Natural killer cell (primary cell): Measurements from ENCODE around the gene ASB14. TPM values are rescaled to one million over a fixed set of nuclear protein-coding genes. Genes with fewer than 3 reads are reported as not detected.

Experiments used
- ATAC-seq, 3 donors: fragments of 150-1000 bp in 2 of 3; fragments of 200-7000 bp in 1 of 3; cut with Tn5 transposase; 1 replicate in 1 of 3; 2 replicates in 2 of 3; pipeline ENCODE4 v1.10.0; 2021; ENCODE audit warnings: mild to moderate bottlenecking in 2 of 3, moderate library complexity in 2 of 3
- DNase-seq, 2 donors: peaks; one replicate each; pipeline versions ENCODE4 v3.0.0 to v3.0.0-alpha.2; 2013 to 2021; ENCODE audit warnings: mixed read lengths in 1 of 2
- H3K27ac ChIP-seq: one replicate; pipeline ENCODE4 v1.5.1; 2013; ENCODE audit warnings: mild to moderate bottlenecking, low read length
- H3K27me3 ChIP-seq: one replicate; pipeline ENCODE4 v1.6.1; 2013; ENCODE audit warnings: low read length; ENCODE audit not compliant: control insufficient read depth, insufficient read depth
- H3K36me3 ChIP-seq: one replicate; pipeline ENCODE4 v1.6.1; 2013; ENCODE audit warnings: low read length; ENCODE audit not compliant: control insufficient read depth, insufficient read depth
- H3K4me1 ChIP-seq: one replicate; pipeline ENCODE4 v1.6.1; 2013; ENCODE audit warnings: low read length; ENCODE audit not compliant: control insufficient read depth, insufficient read depth
- H3K4me3 ChIP-seq: one replicate; pipeline ENCODE4 v1.5.1; 2013; ENCODE audit warnings: low read length
- H3K9me3 ChIP-seq: one replicate; pipeline ENCODE4 v1.6.1; 2013; ENCODE audit warnings: low read length; ENCODE audit not compliant: control insufficient read depth, insufficient read depth
- H3K27ac Mint-ChIP-seq, 2 donors: one replicate each; pipeline ENCODE4 v1.8.0; 2022; ENCODE audit warnings: mild to moderate bottlenecking in 2 of 2, mixed read lengths in 2 of 2, moderate library complexity in 1 of 2
- H3K27me3 Mint-ChIP-seq, 2 donors: one replicate each; pipeline ENCODE4 v1.8.0; 2022; ENCODE audit warnings: low read depth in 2 of 2, mixed read lengths in 2 of 2
- H3K36me3 Mint-ChIP-seq: one replicate; pipeline ENCODE4 v1.8.0; 2022; ENCODE audit warnings: mixed read lengths
- H3K4me1 Mint-ChIP-seq, 2 donors: one replicate each; pipeline ENCODE4 v1.8.0; 2022; ENCODE audit warnings: mixed read lengths in 2 of 2
- H3K4me3 Mint-ChIP-seq: one replicate; pipeline ENCODE4 v1.8.0; 2022; ENCODE audit warnings: mild to moderate bottlenecking, moderate library complexity, mixed read lengths
- H3K9me3 Mint-ChIP-seq, 2 donors: one replicate each; pipeline ENCODE4 v1.8.0; 2022; ENCODE audit warnings: mixed read lengths in 2 of 2
- WGBS: methylation state at CpG from one replicate; pipeline ENCODE4 v1.1.7; 2013; ENCODE audit warnings: missing lambda C conversion rate; ENCODE audit not compliant: insufficient coverage; 5-methylcytosine and 5-hydroxymethylcytosine counted together
- intact Hi-C: fragments of 100-400 bp; cut with micrococcal nuclease; formaldehyde crosslinking; loops from one replicate; pipeline ENCODE4 v1.14.2; 2022
- total RNA-seq, 4 donors: library from RNA; stranded (reverse); fragments of 120-200 nt in 1 of 4; gene quantifications; one replicate each; pipeline versions ENCODE4 v1.2.3 to v1.2.4, GENCODE V29; 2013 to 2022
- TF ChIP-seq, protein P1 (sequence below): fragments of 200-600 bp; IDR thresholded peaks from one replicate; pipeline ENCODE4 v1.8.0; 2022; ENCODE audit warnings: antibody characterized with exemption

ASB14 gene
- total RNA-seq, 3 donors from 2014 or later (not counting 1 experiment from before 2014, with no cell fraction given), result not detected

DNA sequence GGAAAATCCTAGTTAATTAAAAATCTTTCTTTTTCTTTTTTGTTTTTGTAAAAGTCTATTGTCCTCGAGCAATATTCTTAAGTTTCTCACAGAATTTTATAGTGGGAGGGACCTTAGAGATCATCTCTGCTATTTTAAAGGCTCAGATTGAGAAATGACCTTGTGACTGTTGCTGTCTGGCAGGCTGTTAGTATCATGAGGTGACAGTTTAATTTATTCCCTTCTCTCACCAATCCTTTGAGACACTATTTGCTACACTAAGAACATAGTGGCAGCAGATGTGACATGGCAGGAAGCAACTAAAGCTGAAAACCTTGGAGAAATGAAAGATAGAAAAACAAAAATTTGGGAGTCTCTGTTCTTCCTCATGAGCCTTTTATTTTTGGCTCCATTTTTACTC lies 40.1 kb downstream of the ASB14 start:
- Histone ChIP-seq H3K9me3 (no peaks in the 10 kb centered on the region), H3K4me1 (no peaks in the 10 kb centered on the region), H3K36me3 (peaks cover 40% of the 10 kb centered on the region), H3K27me3 (no peaks in the 10 kb centered on the region), H3K4me3 (no peak overlapping the region), H3K27ac (no peak overlapping the region)
- no peak overlapping the region for H3K27ac Mint-ChIP-seq
- DNase-seq (no peak), ATAC-seq (no peak)
- H3K4me1 Mint-ChIP-seq, result no peaks in the 10 kb centered on the region
- WGBS, result 83% methylated on average over 1 of the region's 1 CpG
- intact Hi-C loops, result no loop called here
- H3K27me3 Mint-ChIP-seq, result no peaks in the 10 kb centered on the region
- H3K9me3 Mint-ChIP-seq, result no peaks in the 10 kb centered on the region
- H3K36me3 Mint-ChIP-seq, result peaks cover 23% of the 10 kb centered on the region
- no peak overlapping the region for H3K4me3 Mint-ChIP-seq
- TF ChIP-seq, protein P1, sequence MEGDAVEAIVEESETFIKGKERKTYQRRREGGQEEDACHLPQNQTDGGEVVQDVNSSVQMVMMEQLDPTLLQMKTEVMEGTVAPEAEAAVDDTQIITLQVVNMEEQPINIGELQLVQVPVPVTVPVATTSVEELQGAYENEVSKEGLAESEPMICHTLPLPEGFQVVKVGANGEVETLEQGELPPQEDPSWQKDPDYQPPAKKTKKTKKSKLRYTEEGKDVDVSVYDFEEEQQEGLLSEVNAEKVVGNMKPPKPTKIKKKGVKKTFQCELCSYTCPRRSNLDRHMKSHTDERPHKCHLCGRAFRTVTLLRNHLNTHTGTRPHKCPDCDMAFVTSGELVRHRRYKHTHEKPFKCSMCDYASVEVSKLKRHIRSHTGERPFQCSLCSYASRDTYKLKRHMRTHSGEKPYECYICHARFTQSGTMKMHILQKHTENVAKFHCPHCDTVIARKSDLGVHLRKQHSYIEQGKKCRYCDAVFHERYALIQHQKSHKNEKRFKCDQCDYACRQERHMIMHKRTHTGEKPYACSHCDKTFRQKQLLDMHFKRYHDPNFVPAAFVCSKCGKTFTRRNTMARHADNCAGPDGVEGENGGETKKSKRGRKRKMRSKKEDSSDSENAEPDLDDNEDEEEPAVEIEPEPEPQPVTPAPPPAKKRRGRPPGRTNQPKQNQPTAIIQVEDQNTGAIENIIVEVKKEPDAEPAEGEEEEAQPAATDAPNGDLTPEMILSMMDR, result no peak

DNA sequence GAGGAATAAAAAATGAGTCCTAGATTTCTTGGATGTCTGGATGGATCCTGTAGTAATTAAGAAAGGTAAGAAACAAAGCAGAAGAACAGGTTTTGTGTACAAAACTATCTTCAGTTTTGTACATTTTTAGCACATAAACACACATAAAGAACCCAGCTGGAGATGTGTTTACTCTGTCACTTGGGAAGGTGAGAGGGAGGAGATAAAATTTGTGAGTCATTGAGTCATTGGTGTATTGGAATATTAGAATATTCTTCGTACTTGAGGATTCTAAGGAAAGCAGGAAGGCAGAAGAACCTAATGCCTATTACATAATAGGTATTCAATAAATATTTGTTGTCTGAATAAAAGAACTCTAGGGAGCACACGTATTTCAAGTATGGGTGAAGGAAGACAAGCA lies 47.5 kb downstream of the ASB14 start:
- TF ChIP-seq, protein P1, result no peak
- Mint-ChIP-seq H3K27ac (no peak overlapping the region), H3K36me3 (peaks cover 26% of the 10 kb centered on the region), H3K27me3 (no peaks in the 10 kb centered on the region), H3K4me3 (no peak overlapping the region), H3K9me3 (no peaks in the 10 kb centered on the region), H3K4me1 (no peaks in the 10 kb centered on the region)
- DNase-seq, result no peak
- ATAC-seq, result no peak
- H3K27ac ChIP-seq, result no peak overlapping the region
- no peaks in the 10 kb centered on the region for H3K27me3 ChIP-seq
- H3K4me1 ChIP-seq, result no peaks in the 10 kb centered on the region
- no peak overlapping the region for H3K4me3 ChIP-seq
- 92% methylated on average over 2 of the region's 2 CpGs for WGBS
- H3K9me3 ChIP-seq, result no peaks in the 10 kb centered on the region
- H3K36me3 ChIP-seq, result peaks cover 82% of the 10 kb centered on the region
- intact Hi-C loops, result no loop called here

DNA sequence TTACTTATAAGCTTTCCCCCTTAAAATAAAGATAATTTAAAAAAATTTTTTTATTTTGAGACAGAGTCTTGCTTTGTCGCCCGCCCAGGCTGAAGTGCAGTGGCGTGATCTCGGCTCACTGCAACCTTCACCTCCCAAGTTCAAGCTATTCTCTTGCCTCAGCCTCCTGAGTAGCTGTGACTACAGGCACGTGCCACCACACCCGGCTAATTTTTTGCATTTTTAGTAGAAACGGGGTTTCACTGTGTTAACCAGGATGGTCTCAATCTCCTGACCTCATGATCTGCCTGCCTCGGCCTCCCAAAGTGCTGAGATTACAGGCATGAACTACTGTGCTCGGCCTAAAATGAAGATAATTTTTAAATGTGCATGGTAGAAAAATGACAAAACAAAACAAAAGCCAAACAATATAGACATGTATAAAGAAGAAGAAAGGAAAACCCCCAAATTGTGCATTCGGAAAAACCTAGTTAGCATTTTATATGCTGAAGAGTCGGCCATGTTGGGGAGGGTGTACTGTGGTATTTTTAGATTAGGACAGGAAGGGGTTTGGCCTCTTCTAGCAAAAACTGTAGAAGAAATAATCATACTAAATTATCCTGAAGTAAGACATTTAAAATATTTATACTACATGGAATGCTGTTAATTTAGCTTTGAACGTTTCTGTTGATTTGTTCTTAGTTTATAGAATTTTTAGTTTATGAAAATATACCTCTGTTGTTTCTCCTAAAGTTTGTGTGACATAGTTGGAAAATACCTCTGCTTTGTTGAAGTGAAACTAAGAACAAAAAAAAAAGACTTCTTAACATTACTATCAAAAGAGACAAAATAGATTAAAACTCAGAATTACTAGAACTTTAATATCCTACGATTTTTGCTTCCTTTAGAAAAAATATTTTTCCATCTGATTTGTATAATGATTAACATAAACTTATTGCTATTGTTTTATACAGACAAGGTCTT lies 57.6 kb downstream of the ASB14 start:
- Mint-ChIP-seq H3K4me3 (no peak overlapping the region), H3K4me1 (peaks cover 5 to 6% of the 10 kb centered on the region in 2 donors), H3K27me3 (no peaks in the 10 kb centered on the region), H3K36me3 (peaks cover 16% of the 10 kb centered on the region), H3K9me3 (no peaks in the 10 kb centered on the region), H3K27ac (peak overlapping the region; percentile 2 to 21)
- DNase-seq, result no peak
- Histone ChIP-seq H3K9me3 (no peaks in the 10 kb centered on the region), H3K27me3 (no peaks in the 10 kb centered on the region), H3K4me3 (no peak overlapping the region), H3K36me3 (peaks cover 23% of the 10 kb centered on the region), H3K4me1 (peaks cover 4% of the 10 kb centered on the region), H3K27ac (peak overlapping the region; percentile 47)
- intact Hi-C loops, result no loop called here
- TF ChIP-seq, protein P1, result no peak
- ATAC-seq, result peak in 1 of 3 donors; percentile 52
- 67% methylated on average over 10 of the region's 13 CpGs for WGBS
